HG03457 (cell line): Measurements from ENCODE around the gene PLAAT2.
"Not testable (repeated sequence)": the region's sequence is repeated elsewhere in the genome, so short reads cannot be mapped to it uniquely, and the experiment has no call there.

Experiments used
- ATAC-seq: cut with Tn5 transposase; IDR thresholded peaks from one replicate; pipeline ENCODE4 v1.9.1; 2021; ENCODE audit warnings: moderate number of reproducible peaks; ENCODE audit not compliant: unreplicated experiment

The PLAAT2 gene

GRCh38 chr11:63581224-63581623 lies 18.0 kb upstream of the PLAAT2 start:
- not testable (repeated sequence) for ATAC-seq

- ATAC-seq: not testable (repeated sequence)
Observed at GRCh38 chr11:63578882-63579281, 15.7 kb upstream of the PLAAT2 start.

- no peak for ATAC-seq
Observed at GRCh38 chr11:63574856-63575602, 11.8 kb upstream of the PLAAT2 start.

- ATAC-seq: no peak
Observed at GRCh38 chr11:63573881-63574855, 11.0 kb upstream of the PLAAT2 start.

- ATAC-seq: peak; percentile 41
Observed at GRCh38 chr11:63572026-63572688, 9.0 kb upstream of the PLAAT2 start.

- no peak for ATAC-seq
Observed at GRCh38 chr11:63569570-63569969, 6.4 kb upstream of the PLAAT2 start.

- peak; percentile 64 for ATAC-seq
Observed at GRCh38 chr11:63567044-63567840, 4.1 kb upstream of the PLAAT2 start.

GRCh38 chr11:63564784-63565350 lies 1.7 kb upstream of the PLAAT2 start:
- ATAC-seq: no peak

- ATAC-seq: peak; percentile 38
Observed at GRCh38 chr11:63564056-63564774, 1.0 kb upstream of the PLAAT2 start.

- ATAC-seq: no peak
Observed at GRCh38 chr11:63560506-63561180, 2.5 kb downstream of the PLAAT2 start.

GRCh38 chr11:63558459-63559157 lies 4.6 kb downstream of the PLAAT2 start:
- no peak for ATAC-seq

- ATAC-seq: no peak
Observed at GRCh38 chr11:63557570-63557969, 5.6 kb downstream of the PLAAT2 start.

GRCh38 chr11:63556404-63557013 lies 6.7 kb downstream of the PLAAT2 start:
- no peak for ATAC-seq

GRCh38 chr11:63554877-63555223 lies 8.3 kb downstream of the PLAAT2 start:
- ATAC-seq: no peak

GRCh38 chr11:63553759-63554158 lies 9.4 kb downstream of the PLAAT2 start:
- no peak for ATAC-seq

- no peak for ATAC-seq
Observed at GRCh38 chr11:63552921-63553320, 10.3 kb downstream of the PLAAT2 start.

- ATAC-seq: no peak
Observed at GRCh38 chr11:63551889-63552266, 11.3 kb downstream of the PLAAT2 start.
